Adrenal gland (tissue), 5 donors: ENCODE results near the gene ARG1.

Experiments used
- CTCF ChIP-seq, 6 experiments: fragments of 450-650 bp in 4 of 6; fragments of 200-600 bp in 2 of 6; sonication (generic) in 1 of 6; IDR thresholded peaks; 1 replicate in 5 of 6; 2 replicates in 1 of 6; pipeline versions ENCODE4 v1.5.1 to v1.8.0; 2016 to 2021; ENCODE audit warnings: antibody characterized with exemption in 6 of 6, mild to moderate bottlenecking in 2 of 6, moderate library complexity in 1 of 6
- POLR2A ChIP-seq, 2 donors: fragments of 450-650 bp; IDR thresholded peaks; one replicate each; pipeline ENCODE4 v1.6.1; 2017; ENCODE audit warnings: antibody characterized with exemption in 2 of 2, mild to moderate bottlenecking in 2 of 2, moderate library complexity in 1 of 2
- donor health status: DM: no; HTN: no; CAD: no.

GRCh38 chr6:131561925-131562707 is 10.9 kb upstream of the ARG1 start:
- TF ChIP-seq CTCF (IDR thresholded peaks at IDR 0.05) (no peak), POLR2A (IDR thresholded peaks at IDR 0.05) (no peak)
